Measurements from ENCODE around the gene NPLOC4. TPM values are rescaled to one million over a fixed set of nuclear protein-coding genes. Genes with fewer than 3 reads are reported as not detected.
A peak's percentile ranks its signal among the peaks of the same experiment; 100 is the strongest.

NPLOC4 gene
- polyA plus RNA-seq, 1 donor = 47.8 TPM

GRCh38 chr17:81569986-81570514 lies 66.9 kb downstream of the NPLOC4 start:
- Histone ChIP-seq H3K4me1 (ENCODE audit: control insufficient read depth, insufficient read depth, low read length) (peaks cover 26% of the 10 kb centered on the region), H3K4me3 (ENCODE audit: low read length) (no peak overlapping the region), H3K9me3 (ENCODE audit: control insufficient read depth, low read depth, low read length) (no peaks in the 10 kb centered on the region), H3K27ac (ENCODE audit: low read length) (no peak overlapping the region), H3K27me3 (ENCODE audit: control insufficient read depth, insufficient read depth, low read length) (no peaks in the 10 kb centered on the region), H3K36me3 (ENCODE audit: control insufficient read depth, insufficient read depth, low read length) (peaks cover 77% of the 10 kb centered on the region)
- no peak for DNase-seq
- no CpG with 5 or more reads among the region's 18 CpGs for WGBS (ENCODE audit: insufficient coverage, low lambda C conversion rate)

GRCh38 chr17:81568416-81568815 lies 68.5 kb downstream of the NPLOC4 start:
- Histone ChIP-seq H3K27ac (ENCODE audit: low read length) (no peak overlapping the region), H3K27me3 (ENCODE audit: control insufficient read depth, insufficient read depth, low read length) (no peaks in the 10 kb centered on the region), H3K36me3 (ENCODE audit: control insufficient read depth, insufficient read depth, low read length) (peaks cover 81% of the 10 kb centered on the region), H3K9me3 (ENCODE audit: control insufficient read depth, low read depth, low read length) (no peaks in the 10 kb centered on the region), H3K4me1 (ENCODE audit: control insufficient read depth, insufficient read depth, low read length) (peaks cover 26% of the 10 kb centered on the region), H3K4me3 (ENCODE audit: low read length) (no peak overlapping the region)
- no CpG with 5 or more reads among the region's 10 CpGs for WGBS (ENCODE audit: insufficient coverage, low lambda C conversion rate)
- no peak for DNase-seq

GRCh38 chr17:81567191-81567590 lies 69.7 kb downstream of the NPLOC4 start:
- no CpG with 5 or more reads among the region's 4 CpGs for WGBS (ENCODE audit: insufficient coverage, low lambda C conversion rate)
- H3K36me3 ChIP-seq (ENCODE audit: control insufficient read depth, insufficient read depth, low read length) = peaks cover 85% of the 10 kb centered on the region
- H3K27ac ChIP-seq (ENCODE audit: low read length) = peak overlapping the region; percentile 56
- no peaks in the 10 kb centered on the region for H3K27me3 ChIP-seq (ENCODE audit: control insufficient read depth, insufficient read depth, low read length)
- DNase-seq = no peak
- no peaks in the 10 kb centered on the region for H3K9me3 ChIP-seq (ENCODE audit: control insufficient read depth, low read depth, low read length)
- peaks cover 26% of the 10 kb centered on the region for H3K4me1 ChIP-seq (ENCODE audit: control insufficient read depth, insufficient read depth, low read length)
- H3K4me3 ChIP-seq (ENCODE audit: low read length) = no peak overlapping the region

GRCh38 chr17:81566461-81567126 lies 70.3 kb downstream of the NPLOC4 start:
- H3K9me3 ChIP-seq (ENCODE audit: control insufficient read depth, low read depth, low read length) = no peaks in the 10 kb centered on the region
- peaks cover 87% of the 10 kb centered on the region for H3K36me3 ChIP-seq (ENCODE audit: control insufficient read depth, insufficient read depth, low read length)
- H3K27ac ChIP-seq (ENCODE audit: low read length) = peak overlapping the region; percentile 56
- H3K4me3 ChIP-seq (ENCODE audit: low read length) = no peak overlapping the region
- WGBS (ENCODE audit: insufficient coverage, low lambda C conversion rate) = no CpG with 5 or more reads among the region's 8 CpGs
- H3K4me1 ChIP-seq (ENCODE audit: control insufficient read depth, insufficient read depth, low read length) = peaks cover 26% of the 10 kb centered on the region
- peak; percentile 39 to 71 for DNase-seq
- no peaks in the 10 kb centered on the region for H3K27me3 ChIP-seq (ENCODE audit: control insufficient read depth, insufficient read depth, low read length)

- H3K4me1 ChIP-seq (ENCODE audit: control insufficient read depth, insufficient read depth, low read length) = peaks cover 26% of the 10 kb centered on the region
- H3K27ac ChIP-seq (ENCODE audit: low read length) = no peak overlapping the region
- no peak overlapping the region for H3K4me3 ChIP-seq (ENCODE audit: low read length)
- no CpG with 5 or more reads among the region's 16 CpGs for WGBS (ENCODE audit: insufficient coverage, low lambda C conversion rate)
- H3K9me3 ChIP-seq (ENCODE audit: control insufficient read depth, low read depth, low read length) = no peaks in the 10 kb centered on the region
- H3K36me3 ChIP-seq (ENCODE audit: control insufficient read depth, insufficient read depth, low read length) = peaks cover 83% of the 10 kb centered on the region
- H3K27me3 ChIP-seq (ENCODE audit: control insufficient read depth, insufficient read depth, low read length) = no peaks in the 10 kb centered on the region
- no peak for DNase-seq
Measured at GRCh38 chr17:81565231-81565630, 71.7 kb downstream of the NPLOC4 start.

GRCh38 chr17:81564778-81565177 lies 72.1 kb downstream of the NPLOC4 start:
- WGBS (ENCODE audit: insufficient coverage, low lambda C conversion rate) = 80% methylated on average over 1 of the region's 17 CpGs
- Histone ChIP-seq H3K4me1 (ENCODE audit: control insufficient read depth, insufficient read depth, low read length) (peaks cover 26% of the 10 kb centered on the region), H3K4me3 (ENCODE audit: low read length) (no peak overlapping the region), H3K27me3 (ENCODE audit: control insufficient read depth, insufficient read depth, low read length) (no peaks in the 10 kb centered on the region), H3K36me3 (ENCODE audit: control insufficient read depth, insufficient read depth, low read length) (peaks cover 78% of the 10 kb centered on the region), H3K9me3 (ENCODE audit: control insufficient read depth, low read depth, low read length) (no peaks in the 10 kb centered on the region), H3K27ac (ENCODE audit: low read length) (no peak overlapping the region)
- no peak for DNase-seq

- WGBS (ENCODE audit: insufficient coverage, low lambda C conversion rate) = no CpG with 5 or more reads among the region's 10 CpGs
- Histone ChIP-seq H3K27ac (ENCODE audit: low read length) (no peak overlapping the region), H3K4me1 (ENCODE audit: control insufficient read depth, insufficient read depth, low read length) (peaks cover 26% of the 10 kb centered on the region), H3K4me3 (ENCODE audit: low read length) (no peak overlapping the region), H3K9me3 (ENCODE audit: control insufficient read depth, low read depth, low read length) (no peaks in the 10 kb centered on the region), H3K36me3 (ENCODE audit: control insufficient read depth, insufficient read depth, low read length) (peaks cover 77% of the 10 kb centered on the region), H3K27me3 (ENCODE audit: control insufficient read depth, insufficient read depth, low read length) (no peaks in the 10 kb centered on the region)
- DNase-seq = no peak
Measured at GRCh38 chr17:81563861-81564586, 72.9 kb downstream of the NPLOC4 start.

- H3K27ac ChIP-seq (ENCODE audit: low read length) = no peak overlapping the region
- peaks cover 82% of the 10 kb centered on the region for H3K36me3 ChIP-seq (ENCODE audit: control insufficient read depth, insufficient read depth, low read length)
- WGBS (ENCODE audit: insufficient coverage, low lambda C conversion rate) = 100% methylated on average over 1 of the region's 4 CpGs
Measured at GRCh38 chr17:81561494-81561885, 75.4 kb downstream of the NPLOC4 start.

GRCh38 chr17:81558941-81559806 lies 77.7 kb downstream of the NPLOC4 start:
- no peaks in the 10 kb centered on the region for H3K27me3 ChIP-seq (ENCODE audit: control insufficient read depth, insufficient read depth, low read length)
- H3K9me3 ChIP-seq (ENCODE audit: control insufficient read depth, low read depth, low read length) = no peaks in the 10 kb centered on the region
- WGBS (ENCODE audit: insufficient coverage, low lambda C conversion rate) = no CpG with 5 or more reads among the region's 27 CpGs
- H3K4me1 ChIP-seq (ENCODE audit: control insufficient read depth, insufficient read depth, low read length) = peaks cover 27% of the 10 kb centered on the region
- no peak for DNase-seq
- H3K27ac ChIP-seq (ENCODE audit: low read length) = no peak overlapping the region
- peaks cover 62% of the 10 kb centered on the region for H3K36me3 ChIP-seq (ENCODE audit: control insufficient read depth, insufficient read depth, low read length)
- H3K4me3 ChIP-seq (ENCODE audit: low read length) = no peak overlapping the region

More at GRCh38 chr17:81561494-81561885, 75.4 kb downstream of the NPLOC4 start:
- Histone ChIP-seq H3K4me1 (ENCODE audit: control insufficient read depth, insufficient read depth, low read length) (peaks cover 22% of the 10 kb centered on the region), H3K27me3 (ENCODE audit: control insufficient read depth, insufficient read depth, low read length) (no peaks in the 10 kb centered on the region), H3K4me3 (ENCODE audit: low read length) (no peak overlapping the region), H3K9me3 (ENCODE audit: control insufficient read depth, low read depth, low read length) (no peaks in the 10 kb centered on the region)
- no peak for DNase-seq

GRCh38 chr17:81558115-81558468 lies 78.8 kb downstream of the NPLOC4 start:
- no peaks in the 10 kb centered on the region for H3K27me3 ChIP-seq (ENCODE audit: control insufficient read depth, insufficient read depth, low read length)
- peaks cover 38% of the 10 kb centered on the region for H3K4me1 ChIP-seq (ENCODE audit: control insufficient read depth, insufficient read depth, low read length)
- no peak overlapping the region for H3K27ac ChIP-seq (ENCODE audit: low read length)
- no peak overlapping the region for H3K4me3 ChIP-seq (ENCODE audit: low read length)
- no peak for DNase-seq
- H3K9me3 ChIP-seq (ENCODE audit: control insufficient read depth, low read depth, low read length) = no peaks in the 10 kb centered on the region
- peaks cover 51% of the 10 kb centered on the region for H3K36me3 ChIP-seq (ENCODE audit: control insufficient read depth, insufficient read depth, low read length)
- WGBS (ENCODE audit: insufficient coverage, low lambda C conversion rate) = no CpG with 5 or more reads among the region's 12 CpGs
